WTC11 (cell line): ENCODE measurements around the gene CLBA1. TPM values are rescaled to one million over a fixed set of nuclear protein-coding genes. Genes with fewer than 3 reads are reported as not detected.

ENCODE experiments used
- ATAC-seq: fragments of 200-7000 bp; cut with Tn5 transposase; 2 replicates; pipeline ENCODE4 v1.10.0; 2021; ENCODE audit warnings: mild to moderate bottlenecking, moderate library complexity
- CTCF ChIA-PET: fragments of 300-600 bp; sonication (Branson Sonifier 250); formaldehyde crosslinking; loops from one replicate; lab custom pipeline; 2021; ENCODE audit warnings: antibody characterized with exemption; lab: Charles Lee
- POLR2A ChIA-PET: fragments of 350-600 bp; sonication (Branson Sonifier 250); formaldehyde crosslinking; loops from one replicate; lab custom pipeline; 2021; ENCODE audit warnings: antibody characterized with exemption; lab: Charles Lee
- DNase-seq: peaks from one replicate; pipeline ENCODE4 v3.0.0; 2021; ENCODE audit warnings: low spot score
- H3K27ac Mint-ChIP-seq: 2 replicates; pipeline ENCODE4 v1.8.0; 2021; ENCODE audit warnings: mixed read lengths
- H3K27me3 Mint-ChIP-seq: 2 replicates; pipeline ENCODE4 v1.8.0; 2021; ENCODE audit warnings: low read depth, mild to moderate bottlenecking, moderate library complexity, mixed read lengths
- H3K36me3 Mint-ChIP-seq: 2 replicates; pipeline ENCODE4 v1.8.0; 2021; ENCODE audit warnings: mixed read lengths
- H3K4me1 Mint-ChIP-seq: 2 replicates; pipeline ENCODE4 v1.8.0; 2022; ENCODE audit warnings: mixed read lengths
- H3K4me3 Mint-ChIP-seq: 2 replicates; pipeline ENCODE4 v1.8.0; 2021; ENCODE audit warnings: mild to moderate bottlenecking, moderate library complexity, mixed read lengths
- H3K9me3 Mint-ChIP-seq: 2 replicates; pipeline ENCODE4 v1.8.0; 2021; ENCODE audit warnings: mixed read lengths
- ETV6 ChIP-seq: sonication (generic); formaldehyde crosslinking; IDR thresholded peaks from 2 replicates; pipeline ENCODE4 v1.8.1; 2022; ENCODE audit warnings: mild to moderate bottlenecking, missing genetic modification reagents
- FOXJ3 ChIP-seq: sonication (generic); formaldehyde crosslinking; IDR thresholded peaks from 2 replicates; pipeline ENCODE4 v1.9.0; 2021; ENCODE audit warnings: missing genetic modification reagents, mild to moderate bottlenecking, borderline replicate concordance
- JUN ChIP-seq: sonication (generic); formaldehyde crosslinking; IDR thresholded peaks from 2 replicates; pipeline ENCODE4 v1.8.0; 2023; ENCODE audit warnings: mild to moderate bottlenecking, missing genetic modification reagents
- NFE2L1 ChIP-seq: sonication (generic); formaldehyde crosslinking; IDR thresholded peaks from 2 replicates; pipeline ENCODE4 v1.8.1; 2023; ENCODE audit warnings: missing genetic modification reagents
- NFYB ChIP-seq: sonication (generic); formaldehyde crosslinking; conservative IDR thresholded peaks from 2 replicates; pipeline ENCODE4 v1.8.0; 2022; ENCODE audit warnings: low read depth, missing genetic modification reagents
- NR1H2 ChIP-seq: sonication (generic); formaldehyde crosslinking; IDR thresholded peaks from 2 replicates; pipeline ENCODE4 v1.9.0; 2021; ENCODE audit warnings: mild to moderate bottlenecking, moderate library complexity, missing genetic modification reagents
- NR3C1 ChIP-seq: sonication (generic); formaldehyde crosslinking; conservative IDR thresholded peaks from 2 replicates; pipeline ENCODE4 v1.8.1; 2023; ENCODE audit warnings: low read depth, mild to moderate bottlenecking, missing genetic modification reagents
- PRDM15 ChIP-seq: sonication (generic); formaldehyde crosslinking; IDR thresholded peaks from 2 replicates; pipeline ENCODE4 v1.8.0; 2022; ENCODE audit warnings: missing genetic modification reagents
- SP1 ChIP-seq: sonication (generic); formaldehyde crosslinking; conservative IDR thresholded peaks from 2 replicates; pipeline ENCODE4 v1.8.1; 2022; ENCODE audit warnings: missing genetic modification reagents
- ZBTB21 ChIP-seq: sonication (generic); formaldehyde crosslinking; IDR thresholded peaks from 2 replicates; pipeline ENCODE4 v1.8.1; 2023; ENCODE audit warnings: mild to moderate bottlenecking, missing genetic modification reagents, borderline replicate concordance
- ZNF263 ChIP-seq: sonication (generic); formaldehyde crosslinking; IDR thresholded peaks from 2 replicates; pipeline ENCODE4 v1.8.1; 2022; ENCODE audit warnings: low read depth, mild to moderate bottlenecking, moderate library complexity, missing genetic modification reagents
- total RNA-seq: library from RNA; stranded (reverse); gene quantifications from 3 replicates; pipeline ENCODE4 v1.2.3, GENCODE V29; 2021
- TF ChIP-seq, protein P1 (sequence below): sonication (generic); formaldehyde crosslinking; conservative IDR thresholded peaks from 2 replicates; pipeline ENCODE4 v1.8.1; 2023; ENCODE audit warnings: mild to moderate bottlenecking, low read depth, missing genetic modification reagents, moderate library complexity
- TF ChIP-seq, protein P2 (sequence below): sonication (generic); formaldehyde crosslinking; IDR thresholded peaks from 2 replicates; pipeline ENCODE4 v1.8.1; 2022; ENCODE audit warnings: mild to moderate bottlenecking, moderate library complexity, missing genetic modification reagents
- TF ChIP-seq, protein P3 (sequence below): sonication (generic); formaldehyde crosslinking; IDR thresholded peaks from 2 replicates; pipeline ENCODE4 v1.8.1; 2022; ENCODE audit warnings: mild to moderate bottlenecking, missing genetic modification reagents, moderate library complexity, borderline replicate concordance

The CLBA1 gene
- total RNA-seq, 1 experiment from 2014 or later = 3.8 TPM

DNA sequence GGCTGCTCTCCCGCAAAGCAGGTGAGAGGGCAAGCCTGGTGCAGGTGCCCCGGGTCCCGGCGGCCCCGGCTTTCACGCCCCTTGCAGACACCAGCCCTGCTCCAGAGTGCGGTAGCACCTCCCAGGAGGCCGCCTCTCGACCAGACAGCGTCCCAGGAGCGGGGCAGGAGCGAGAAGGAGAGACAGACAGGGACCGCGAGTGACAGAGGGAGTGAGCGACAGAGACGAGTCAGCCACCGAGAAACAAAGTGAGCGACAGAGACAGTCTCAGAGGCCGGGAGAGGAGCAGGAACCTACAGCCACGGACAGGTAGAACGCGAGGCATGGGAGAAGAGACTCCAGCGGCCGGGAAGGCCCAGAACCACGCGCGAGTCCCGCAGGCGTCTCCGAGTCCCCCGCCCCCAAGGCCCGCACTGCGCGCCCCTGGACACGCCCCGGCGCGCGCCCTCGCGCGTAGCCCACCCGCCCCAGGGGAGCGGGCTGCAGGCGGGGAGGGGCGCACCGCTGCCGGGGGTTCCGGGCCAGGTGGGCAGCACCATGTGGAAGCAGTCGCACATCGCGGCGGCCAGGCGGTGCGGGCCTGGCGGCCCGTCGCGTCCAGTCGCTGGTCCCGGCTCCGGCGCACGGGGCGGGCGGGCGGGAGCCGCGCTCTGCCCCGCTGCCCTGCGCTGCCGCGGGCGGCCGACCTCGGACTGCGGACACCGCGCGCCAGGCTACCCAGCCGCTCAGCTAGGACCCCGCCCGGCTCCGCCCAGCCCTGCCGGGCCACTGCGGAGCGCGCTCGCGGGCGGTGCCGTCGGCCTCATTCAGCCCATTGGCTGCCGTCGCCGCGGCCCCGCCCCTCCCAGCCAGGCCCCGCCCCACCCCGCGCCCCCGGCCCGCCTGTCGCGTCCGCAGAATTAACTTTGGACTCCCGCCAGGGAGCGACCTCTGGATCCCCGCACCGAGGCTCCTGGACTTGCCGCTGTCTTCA lies 7.6 kb upstream of the CLBA1 start, which contains the start of gene AHNAK2:
Gene AHNAK2 (minus strand): TSS at position 694 of the 973 bp plus-strand sequence. CDS start 137 bp downstream, at position 557.
- DNase-seq (peak; percentile 89), ATAC-seq (peak; percentile 92)
- TF ChIP-seq SP1 (CRISPR knock-in tag) (peak; percentile 81), NR1H2 (CRISPR knock-in tag) (no peak), NFYB (CRISPR knock-in tag) (peak; percentile 63), FOXJ3 (no peak), NFE2L1 (CRISPR knock-in tag) (no peak), ETV6 (CRISPR knock-in tag) (0 out of 2 replicates have a peak, but pooled peaks have one; percentile 58)
- Mint-ChIP-seq H3K9me3 (no peaks in the 10 kb centered on the region), H3K27ac (no peak within 1 kb of the TSS), H3K27me3 (peaks cover 44% of the 10 kb centered on the region), H3K36me3 (no peaks in the 10 kb centered on the region), H3K4me1 (peaks cover 11% of the 10 kb centered on the region; the same call in 1 of the 2 replicates), H3K4me3 (peak within 1 kb of the TSS; percentile 84)
- CTCF ChIA-PET = interaction anchor here (0.6 to 5.0 kb wide), 4 partner anchors 63 to 152 kb away, joined by 4 to 56 read pairs (median 5); no protein-coding TSS in a partner anchor
- POLR2A ChIA-PET = no interaction called here

DNA sequence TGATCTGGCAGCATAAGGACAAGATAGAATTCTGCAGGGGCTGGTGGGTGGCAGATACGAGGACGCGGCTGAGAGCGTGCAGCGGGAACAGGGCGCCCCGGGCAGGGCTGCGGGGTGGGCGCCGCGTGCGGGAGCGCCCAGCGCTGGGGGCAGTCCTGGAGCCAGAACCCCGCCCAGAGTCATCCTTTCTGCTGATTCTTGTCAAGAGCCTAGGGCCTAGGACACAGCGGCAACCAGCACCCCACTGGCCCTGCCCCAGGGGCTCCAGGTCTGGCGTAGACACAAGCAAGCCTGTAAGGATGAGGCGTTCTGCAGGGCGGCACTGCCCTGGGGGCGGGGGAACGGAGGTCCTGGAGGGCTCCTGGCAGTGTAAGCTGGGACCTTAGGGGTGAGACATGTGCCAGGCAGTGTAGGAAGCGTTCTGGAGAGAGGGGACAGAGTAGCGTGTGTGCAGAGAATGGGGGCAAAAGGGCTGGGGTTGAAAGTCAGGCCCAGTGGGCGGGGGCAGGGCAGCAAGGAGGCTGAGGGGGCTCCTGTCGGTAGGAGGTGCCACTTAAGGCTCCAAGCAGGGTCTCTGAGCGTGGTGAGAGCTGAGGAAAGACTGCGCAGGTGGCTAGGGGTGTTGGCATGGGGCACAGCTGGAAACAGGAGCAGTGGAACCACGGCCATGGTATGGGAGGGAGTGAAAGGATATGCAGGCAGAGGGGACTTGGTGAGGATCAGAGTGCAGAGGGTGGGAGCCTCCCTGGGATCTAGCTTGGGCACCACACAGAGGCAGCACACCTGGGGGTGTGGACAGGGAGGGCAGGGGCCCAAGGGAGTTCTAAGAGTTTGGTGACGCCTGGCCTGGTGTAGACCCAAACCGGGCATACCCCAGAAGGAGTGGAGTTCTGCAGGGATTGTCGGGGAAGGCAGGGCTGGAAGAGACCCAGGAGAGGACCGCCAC lies 6.6 kb upstream of the CLBA1 start:
- H3K4me3 Mint-ChIP-seq = peak overlapping the region; percentile 69
- H3K9me3 Mint-ChIP-seq = no peaks in the 10 kb centered on the region
- DNase-seq = peak; percentile 29
- CTCF ChIA-PET = interaction anchor here (1.0 to 1.8 kb wide), 2 partner anchors 67 to 153 kb away, joined by 5 read pairs; no protein-coding TSS in a partner anchor
- H3K36me3 Mint-ChIP-seq = no peaks in the 10 kb centered on the region
- ATAC-seq = no peak
- POLR2A ChIA-PET = interaction anchor here (0.5 kb wide), 1 partner anchor 58 kb away, joined by 3 read pairs; no protein-coding TSS in a partner anchor
- H3K27me3 Mint-ChIP-seq = peaks cover 44% of the 10 kb centered on the region
- H3K27ac Mint-ChIP-seq = no peak overlapping the region
- H3K4me1 Mint-ChIP-seq = peaks cover 14% of the 10 kb centered on the region; the same call in 1 of the 2 replicates
- no peak for TF ChIP-seq PRDM15 (CRISPR knock-in tag)
- no peak for TF ChIP-seq NR3C1
- TF ChIP-seq, protein P1, sequence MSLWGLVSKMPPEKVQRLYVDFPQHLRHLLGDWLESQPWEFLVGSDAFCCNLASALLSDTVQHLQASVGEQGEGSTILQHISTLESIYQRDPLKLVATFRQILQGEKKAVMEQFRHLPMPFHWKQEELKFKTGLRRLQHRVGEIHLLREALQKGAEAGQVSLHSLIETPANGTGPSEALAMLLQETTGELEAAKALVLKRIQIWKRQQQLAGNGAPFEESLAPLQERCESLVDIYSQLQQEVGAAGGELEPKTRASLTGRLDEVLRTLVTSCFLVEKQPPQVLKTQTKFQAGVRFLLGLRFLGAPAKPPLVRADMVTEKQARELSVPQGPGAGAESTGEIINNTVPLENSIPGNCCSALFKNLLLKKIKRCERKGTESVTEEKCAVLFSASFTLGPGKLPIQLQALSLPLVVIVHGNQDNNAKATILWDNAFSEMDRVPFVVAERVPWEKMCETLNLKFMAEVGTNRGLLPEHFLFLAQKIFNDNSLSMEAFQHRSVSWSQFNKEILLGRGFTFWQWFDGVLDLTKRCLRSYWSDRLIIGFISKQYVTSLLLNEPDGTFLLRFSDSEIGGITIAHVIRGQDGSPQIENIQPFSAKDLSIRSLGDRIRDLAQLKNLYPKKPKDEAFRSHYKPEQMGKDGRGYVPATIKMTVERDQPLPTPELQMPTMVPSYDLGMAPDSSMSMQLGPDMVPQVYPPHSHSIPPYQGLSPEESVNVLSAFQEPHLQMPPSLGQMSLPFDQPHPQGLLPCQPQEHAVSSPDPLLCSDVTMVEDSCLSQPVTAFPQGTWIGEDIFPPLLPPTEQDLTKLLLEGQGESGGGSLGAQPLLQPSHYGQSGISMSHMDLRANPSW (CRISPR knock-in tag) = no peak
- TF ChIP-seq ZBTB21 (CRISPR knock-in tag) = no peak
- no peak for TF ChIP-seq ZNF263 (CRISPR knock-in tag)
- TF ChIP-seq, protein P2, sequence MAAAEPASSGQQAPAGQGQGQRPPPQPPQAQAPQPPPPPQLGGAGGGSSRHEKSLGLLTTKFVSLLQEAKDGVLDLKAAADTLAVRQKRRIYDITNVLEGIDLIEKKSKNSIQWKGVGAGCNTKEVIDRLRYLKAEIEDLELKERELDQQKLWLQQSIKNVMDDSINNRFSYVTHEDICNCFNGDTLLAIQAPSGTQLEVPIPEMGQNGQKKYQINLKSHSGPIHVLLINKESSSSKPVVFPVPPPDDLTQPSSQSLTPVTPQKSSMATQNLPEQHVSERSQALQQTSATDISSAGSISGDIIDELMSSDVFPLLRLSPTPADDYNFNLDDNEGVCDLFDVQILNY (CRISPR knock-in tag) = no peak
- TF ChIP-seq, protein P3, sequence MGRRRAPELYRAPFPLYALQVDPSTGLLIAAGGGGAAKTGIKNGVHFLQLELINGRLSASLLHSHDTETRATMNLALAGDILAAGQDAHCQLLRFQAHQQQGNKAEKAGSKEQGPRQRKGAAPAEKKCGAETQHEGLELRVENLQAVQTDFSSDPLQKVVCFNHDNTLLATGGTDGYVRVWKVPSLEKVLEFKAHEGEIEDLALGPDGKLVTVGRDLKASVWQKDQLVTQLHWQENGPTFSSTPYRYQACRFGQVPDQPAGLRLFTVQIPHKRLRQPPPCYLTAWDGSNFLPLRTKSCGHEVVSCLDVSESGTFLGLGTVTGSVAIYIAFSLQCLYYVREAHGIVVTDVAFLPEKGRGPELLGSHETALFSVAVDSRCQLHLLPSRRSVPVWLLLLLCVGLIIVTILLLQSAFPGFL (CRISPR knock-in tag) = no peak
- TF ChIP-seq JUN = no peak
- TF ChIP-seq SP1 (CRISPR knock-in tag) = no peak
